ENCODE results near the gene INTS4.
"Not testable (repeated sequence)": the region's sequence is repeated elsewhere in the genome, so short reads cannot be mapped to it uniquely, and the experiment has no call there.

INTS4 gene

DNA sequence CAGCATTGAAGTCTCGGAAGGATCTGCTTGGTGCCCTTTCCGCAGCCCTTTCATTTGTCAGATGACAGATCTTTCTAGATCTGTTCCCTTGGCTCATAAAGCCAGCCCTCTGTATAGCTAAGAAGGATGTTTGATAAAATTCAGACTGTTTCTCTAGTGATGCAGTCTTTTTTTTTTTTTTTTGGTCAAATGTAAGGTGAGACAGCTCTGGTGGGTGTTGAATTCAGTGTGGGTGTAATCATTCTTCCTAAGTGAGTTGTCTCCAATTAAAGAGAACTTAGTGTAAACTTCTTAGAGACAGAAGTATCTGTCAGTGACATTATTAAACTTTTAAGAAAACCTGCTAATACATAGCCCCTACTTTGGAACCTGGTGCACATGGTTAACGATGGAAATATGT, 120.3 kb downstream of the INTS4 start:
- no peak for DNase-seq

DNA sequence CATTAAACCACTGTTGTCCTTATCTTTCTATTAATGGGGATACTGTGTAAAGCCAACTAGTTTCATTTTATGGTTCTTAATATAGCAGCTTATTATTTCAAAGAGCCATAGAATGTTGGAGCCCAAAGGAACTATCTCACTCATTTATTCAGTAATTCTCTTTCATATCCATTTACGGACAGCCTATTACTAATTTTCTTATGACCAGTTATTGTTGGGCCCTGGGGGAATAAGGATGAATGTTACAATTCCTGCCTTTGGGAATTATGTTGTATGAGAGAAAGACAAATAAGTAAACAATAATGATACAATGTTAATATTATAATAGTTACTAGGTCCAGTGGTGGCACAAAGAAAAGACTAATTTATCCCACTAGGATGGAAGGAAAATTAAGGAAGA, 121.1 kb downstream of the INTS4 start:
- DNase-seq: no peak

DNA sequence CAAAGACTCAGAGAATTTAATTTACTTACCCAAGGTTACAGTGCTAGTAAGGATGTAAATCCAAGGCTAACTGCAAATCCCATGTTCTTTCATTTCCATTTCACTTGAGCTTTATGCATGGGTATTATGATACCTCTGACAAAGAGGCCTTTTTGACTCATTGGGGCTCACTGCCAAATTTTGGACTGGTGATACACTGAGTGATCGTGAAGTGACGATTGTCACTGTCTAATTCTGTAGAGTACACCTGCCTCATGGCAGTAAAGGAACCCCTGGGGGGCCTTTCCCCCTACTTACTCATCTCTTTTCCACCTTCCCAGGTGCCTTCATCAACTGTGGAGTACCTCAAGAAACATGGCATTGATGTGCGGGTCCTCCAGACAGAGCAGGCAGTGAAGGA, 122.6 kb downstream of the INTS4 start:
- DNase-seq: no peak

DNA sequence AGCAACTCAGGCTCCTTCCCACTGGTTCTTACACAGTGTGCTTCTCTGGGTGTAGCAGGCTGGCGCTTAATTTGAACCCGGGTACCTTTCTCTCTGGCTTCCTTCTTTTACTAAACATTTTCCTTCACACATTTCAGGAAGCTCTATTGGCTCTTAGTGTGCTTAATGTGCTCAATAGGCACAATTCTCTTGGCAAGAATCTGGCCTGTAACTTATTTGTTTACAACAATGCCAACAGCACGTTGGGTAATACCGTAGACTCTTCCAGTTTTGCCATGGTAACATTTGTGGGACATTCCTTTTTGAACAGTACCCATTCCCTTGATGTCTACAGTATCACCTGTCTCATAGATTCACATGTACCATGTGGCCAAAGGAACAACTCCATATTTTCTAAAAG, 125.7 kb downstream of the INTS4 start:
- DNase-seq: no peak

DNA sequence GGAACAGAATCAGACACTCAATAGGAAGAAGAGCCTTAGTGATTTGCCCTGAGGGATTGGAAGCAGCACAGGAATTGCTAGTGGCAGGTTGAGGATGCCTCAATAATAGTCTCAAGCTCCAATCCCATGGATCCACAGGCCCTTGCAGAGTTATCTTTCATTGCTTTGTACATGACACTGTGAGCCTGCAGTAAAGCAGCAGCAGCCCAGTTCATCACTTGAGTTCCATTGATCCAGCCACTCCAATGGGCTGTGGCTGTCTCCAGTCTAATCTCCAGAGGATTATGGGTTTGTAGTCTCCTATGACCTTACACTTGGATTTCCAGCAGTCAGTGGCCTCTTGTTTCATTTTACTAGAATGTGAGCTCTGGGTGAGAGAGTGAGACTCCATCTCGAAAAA, 128.1 kb downstream of the INTS4 start:
- no peak for DNase-seq

DNA sequence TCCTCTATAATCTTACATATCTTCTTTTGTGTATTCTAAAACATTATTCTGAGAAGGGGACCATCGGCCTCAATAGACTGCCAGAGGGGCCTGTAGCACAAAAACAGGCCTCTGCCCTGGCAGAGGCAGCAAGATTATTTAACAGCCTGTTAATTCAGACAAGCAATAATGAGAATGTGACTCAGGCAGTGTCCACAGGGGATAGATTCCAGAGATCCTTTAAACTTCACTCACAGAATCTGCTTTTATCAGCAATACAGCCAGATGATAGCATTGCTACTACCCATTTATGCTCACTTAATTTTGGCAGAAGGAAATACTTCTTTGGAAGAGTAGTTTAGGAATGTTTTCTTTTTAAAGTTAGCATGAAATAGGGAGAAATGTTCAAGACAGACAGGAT, 128.7 kb downstream of the INTS4 start:
- no peak for DNase-seq

DNA sequence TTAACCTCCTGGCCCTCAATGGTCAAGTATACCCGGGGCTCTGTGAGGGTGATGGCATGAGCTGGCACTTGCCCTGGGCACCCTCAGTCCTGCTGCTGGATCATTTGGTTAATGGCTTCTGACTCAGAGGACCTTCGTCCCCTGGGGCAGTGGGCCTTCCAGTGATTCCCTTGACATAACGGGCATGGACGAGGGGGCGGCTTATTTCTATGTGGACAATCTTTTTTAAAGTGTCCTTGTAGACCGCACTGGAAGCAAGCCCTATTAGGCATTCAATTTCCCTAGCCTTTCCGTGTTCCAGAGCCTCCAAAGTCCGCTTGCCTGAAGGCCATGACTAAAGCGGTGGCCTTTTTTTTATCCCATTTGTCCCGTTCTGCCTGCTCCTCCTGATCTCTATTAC, 133.0 kb downstream of the INTS4 start:
- not testable (repeated sequence) for DNase-seq

DNA sequence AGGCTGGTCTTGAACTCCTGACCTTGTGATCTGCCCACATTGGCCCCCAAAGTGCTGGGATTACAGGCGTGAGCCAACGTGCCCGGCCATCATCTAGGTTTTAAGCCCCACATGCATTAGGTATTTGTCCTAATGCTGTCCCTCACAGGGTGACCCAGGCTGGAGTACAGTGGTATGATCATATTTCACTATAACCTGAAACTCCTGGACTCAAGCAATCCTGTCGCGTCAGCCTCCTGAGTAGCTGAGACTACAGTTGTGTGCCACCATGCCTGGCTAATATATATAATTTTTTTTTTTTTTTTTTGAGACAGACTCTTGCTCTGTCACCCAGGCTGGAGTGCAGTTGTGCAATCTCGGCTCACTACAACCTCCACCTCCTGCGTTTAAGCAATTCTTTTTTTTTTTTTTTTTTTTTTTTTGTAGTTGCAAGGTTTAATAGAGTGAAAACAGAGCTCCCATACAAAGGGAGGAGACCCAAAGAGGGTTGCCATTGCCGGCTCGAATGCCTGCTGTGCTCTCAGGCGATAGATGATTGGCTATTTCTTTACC, 136.5 kb downstream of the INTS4 start:
- DNase-seq: not testable (repeated sequence)

DNA sequence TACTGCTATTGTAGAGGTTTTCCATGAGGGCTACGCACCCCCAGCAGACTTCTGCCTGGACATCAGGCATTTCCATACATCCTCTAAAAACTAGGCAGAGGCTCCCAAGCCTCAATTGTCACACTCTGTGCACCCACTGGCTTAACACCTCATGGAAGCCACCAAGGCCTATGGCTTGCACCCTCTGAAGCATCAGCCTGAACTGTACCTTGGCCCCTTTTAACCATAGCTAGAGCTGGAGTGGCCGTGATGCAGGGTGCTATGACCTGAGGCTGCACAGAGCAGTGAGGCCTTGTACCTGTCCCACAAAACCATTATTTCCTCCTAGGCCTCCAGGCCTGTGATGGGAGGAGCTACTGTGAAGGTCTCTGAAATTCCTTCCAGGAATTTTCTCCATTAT, 139.6 kb downstream of the INTS4 start:
- no peak for DNase-seq

DNA sequence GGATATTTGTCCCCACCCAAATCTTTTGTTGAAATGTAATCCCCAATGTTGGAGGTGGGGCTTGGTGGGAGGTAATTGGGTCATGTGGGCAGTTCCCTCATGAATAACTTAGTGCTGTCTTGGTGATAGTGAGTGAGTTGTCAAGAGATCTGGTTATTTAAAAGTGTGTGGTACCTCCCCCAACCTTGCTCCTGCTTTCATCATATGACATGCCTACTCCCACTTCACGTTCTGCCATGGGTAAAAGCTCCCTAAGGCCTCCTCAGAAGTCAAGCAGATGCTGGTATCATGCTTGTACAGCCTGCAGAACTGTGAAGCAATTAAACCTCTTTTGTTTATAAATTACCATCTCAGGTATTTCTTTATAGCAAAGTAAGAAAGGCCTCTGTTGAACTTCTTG, 143.0 kb downstream of the INTS4 start:
- no peak for DNase-seq

DNA sequence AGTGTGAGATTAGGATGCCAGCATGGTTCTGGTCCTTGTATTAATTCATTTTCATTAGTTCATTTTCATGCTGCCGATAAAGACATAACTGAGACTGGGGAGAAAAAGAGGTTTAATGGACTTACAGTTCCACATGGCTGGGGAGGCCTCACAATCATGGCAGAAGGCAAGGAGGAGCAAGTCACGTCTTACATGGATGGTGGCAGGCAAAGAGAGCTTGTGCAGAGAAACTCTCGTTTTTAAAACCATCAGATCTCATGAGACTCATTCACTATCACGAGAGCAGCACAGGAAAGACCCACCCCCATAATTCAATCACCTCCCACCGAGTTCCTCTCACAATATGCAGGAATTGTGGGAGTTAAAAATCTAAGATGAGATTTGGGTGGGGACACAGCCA, 150.8 kb downstream of the INTS4 start:
- DNase-seq: not testable (repeated sequence)

DNA sequence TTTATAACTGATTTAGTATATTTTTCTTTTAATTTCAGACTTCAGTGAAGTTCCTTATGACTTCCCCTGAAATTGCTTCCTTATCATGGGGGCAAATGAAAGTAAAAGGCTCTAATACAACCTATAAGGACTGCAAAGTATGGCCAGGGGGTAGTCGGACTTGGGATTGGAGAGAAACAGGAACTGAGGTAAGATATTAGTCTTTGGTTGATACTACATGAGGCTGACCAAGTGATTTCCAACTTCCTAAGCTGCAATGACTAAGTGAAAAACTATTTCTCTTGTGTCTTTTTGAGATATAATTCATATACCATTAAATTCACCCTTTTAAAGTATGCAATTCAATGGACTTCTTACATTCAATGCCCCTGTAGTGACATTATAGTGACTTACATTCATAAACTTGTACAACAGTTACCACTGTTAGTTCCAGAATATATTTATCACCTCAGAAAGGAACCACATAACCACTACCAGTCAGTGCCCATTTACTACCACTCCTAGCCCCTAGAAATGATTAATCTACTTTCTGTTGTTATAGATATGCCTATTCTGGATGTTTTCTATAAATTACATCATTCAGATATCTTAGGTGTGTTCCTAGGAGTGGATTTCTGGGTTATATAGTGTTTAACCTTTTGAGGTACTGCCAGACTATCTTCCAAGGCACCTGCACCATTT, 151.9 kb downstream of the INTS4 start:
- DNase-seq: no peak

DNA sequence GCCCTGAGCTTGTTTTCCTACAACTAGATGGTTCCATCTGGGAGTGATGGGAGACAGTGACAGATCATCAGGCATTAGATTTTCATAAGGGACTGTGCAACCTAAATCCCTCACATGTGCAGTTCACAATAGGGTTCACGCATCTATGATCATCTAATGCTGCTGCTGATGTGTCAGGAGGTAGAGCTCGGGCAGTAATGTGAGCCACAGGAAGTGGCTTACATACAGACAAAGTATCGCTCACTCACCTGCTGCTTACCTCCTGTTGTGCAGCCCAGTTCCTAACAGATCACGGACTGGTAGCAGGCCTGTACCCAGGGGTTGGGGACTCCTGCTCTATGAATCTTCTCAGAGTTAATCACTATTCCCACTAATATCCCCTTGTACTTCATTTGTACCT, 161.2 kb downstream of the INTS4 start:
- no peak for DNase-seq

DNA sequence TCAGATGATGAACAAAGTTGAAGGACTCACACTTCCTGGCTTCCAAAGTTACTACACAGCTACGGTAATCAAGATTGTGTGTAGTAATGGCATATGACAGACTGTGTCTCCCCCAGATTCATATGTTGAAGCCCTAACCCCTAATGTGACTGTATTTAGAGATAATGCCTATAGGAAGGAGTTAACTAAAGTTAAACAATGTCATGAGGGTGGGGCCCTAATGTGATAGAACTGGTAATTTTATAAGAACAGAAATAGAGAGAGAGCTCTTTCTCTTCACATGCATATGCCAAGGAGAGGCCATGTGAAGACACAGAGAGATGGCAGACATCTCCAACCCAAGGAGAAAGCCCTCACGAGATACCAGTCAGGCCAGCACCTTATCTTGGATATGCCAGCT, 165.5 kb downstream of the INTS4 start:
- no peak for DNase-seq

All from NCI-H1092 treated with DMSO at 0.1 percent for 48 hours (cell line).